H1 (cell line): Measurements from ENCODE around the gene ESR1. TPM values are rescaled to one million over a fixed set of nuclear protein-coding genes. Genes with fewer than 3 reads are reported as not detected.

ENCODE experiments used
- CTCF ChIA-PET: fragments of 300-600 bp; sonication (Branson Sonifier 250); formaldehyde crosslinking; loops from one replicate; lab custom pipeline; 2021; ENCODE audit not compliant: partially characterized antibody; lab: Charles Lee
- POLR2A ChIA-PET: fragments of 300-600 bp; sonication (Branson Sonifier 250); formaldehyde crosslinking; loops from one replicate; lab custom pipeline; 2021; ENCODE audit warnings: inconsistent platforms; ENCODE audit not compliant: partially characterized antibody; lab: Charles Lee
- DNase-seq, 2 experiments: peaks; one replicate each; pipeline versions ENCODE4 v3.0.0 to v3.0.0-alpha.2; 2010 to 2022; ENCODE audit warnings: low spot score in 2 of 2, low read depth in 1 of 2, mixed read lengths in 1 of 2
- FAIRE-seq: peaks from 2 replicates; lab custom pipeline; 2011; peaks lifted over from hg19 to GRCh38; lab: Jason Lieb, UNC
- H2AFZ ChIP-seq: 2 replicates; pipeline ENCODE4 v1.8.1; 2012; ENCODE audit warnings: low read length, inconsistent platforms
- H2AK5ac ChIP-seq: 2 replicates; pipeline ENCODE4 v1.6.1; 2013; ENCODE audit warnings: low read depth, low read length
- H2BK120ac ChIP-seq: replicated peaks from 2 replicates; pipeline ENCODE3; 2013; ENCODE audit warnings: low read depth, low read length, inconsistent platforms
- H2BK12ac ChIP-seq: 2 replicates; pipeline ENCODE4 v1.6.1; 2013; ENCODE audit warnings: low read depth, low read length
- H2BK15ac ChIP-seq: 2 replicates; pipeline ENCODE4 v1.6.1; 2013; ENCODE audit warnings: low read length
- H2BK20ac ChIP-seq: 2 replicates; pipeline ENCODE4 v1.6.1; 2013; ENCODE audit warnings: low read length
- H2BK5ac ChIP-seq: 2 replicates; pipeline ENCODE4 v1.6.1; 2013; ENCODE audit warnings: low read depth, low read length
- H3K14ac ChIP-seq: 2 replicates; pipeline ENCODE4 v1.6.1; 2013; ENCODE audit warnings: inconsistent platforms; ENCODE audit not compliant: insufficient read length
- H3K18ac ChIP-seq: 2 replicates; pipeline ENCODE4 v1.6.1; 2013; ENCODE audit warnings: low read length; ENCODE audit errors: extremely low read depth
- H3K23ac ChIP-seq: 2 replicates; pipeline ENCODE4 v1.6.1; 2013; ENCODE audit warnings: inconsistent platforms; ENCODE audit not compliant: insufficient read length
- H3K23me2 ChIP-seq: 2 replicates; pipeline ENCODE4 v1.6.1; 2013; ENCODE audit warnings: low read depth, low read length
- H3K27ac ChIP-seq: 2 replicates; pipeline ENCODE4 v1.6.1; 2011; ENCODE audit warnings: low read depth, low read length, inconsistent platforms
- H3K27me3 ChIP-seq, 4 experiments: replicated peaks in 1 of 4; 1 replicate in 1 of 4; 2 replicates in 3 of 4; pipeline versions ENCODE4 v1.6.1 to v1.8.1; 2011 to 2013; ENCODE audit warnings: low read length in 3 of 4, mild to moderate bottlenecking in 3 of 4, inconsistent platforms in 2 of 4, mixed read lengths in 2 of 4, moderate library complexity in 1 of 4; ENCODE audit not compliant: control insufficient read depth in 3 of 4, insufficient read depth in 3 of 4; ENCODE audit errors: extremely low read depth in 1 of 4
- H3K36me3 ChIP-seq, 4 experiments: 2 replicates each; pipeline versions ENCODE4 v1.6.1 to v1.8.1; 2011 to 2013; ENCODE audit warnings: mild to moderate bottlenecking in 4 of 4, low read length in 3 of 4, moderate library complexity in 2 of 4, control low read depth in 1 of 4, inconsistent platforms in 1 of 4; ENCODE audit not compliant: insufficient read depth in 4 of 4, control insufficient read depth in 2 of 4
- H3K4ac ChIP-seq: replicated peaks from 2 replicates; pipeline ENCODE3; 2013; ENCODE audit warnings: low read length, low read depth, mixed read lengths, inconsistent platforms; ENCODE audit not compliant: insufficient read length
- H3K4me1 ChIP-seq, 4 experiments: replicated peaks in 1 of 4; 1 replicate in 1 of 4; 2 replicates in 3 of 4; pipeline versions ENCODE4 v1.6.1 to v1.8.1; 2011 to 2013; ENCODE audit warnings: low read length in 3 of 4, inconsistent platforms in 2 of 4, mixed read lengths in 1 of 4; ENCODE audit not compliant: insufficient read depth in 4 of 4, control insufficient read depth in 3 of 4
- H3K4me2 ChIP-seq, 2 experiments: 2 replicates each; pipeline versions ENCODE4 v1.6.1 to v1.8.1; 2011 to 2013; ENCODE audit warnings: low read depth in 2 of 2, low read length in 2 of 2, control low read depth in 1 of 2, inconsistent platforms in 1 of 2, mild to moderate bottlenecking in 1 of 2; ENCODE audit not compliant: insufficient read depth in 1 of 2
- H3K4me3 ChIP-seq, 4 experiments: fragments of 200-600, 300-600 bp in 1 of 4; sonication (generic), shearing (Covaris generic), sonication (Bioruptor Twin) in 1 of 4; 2 replicates each; pipeline versions ENCODE4 v1.5.1 to v1.8.1; 2011 to 2016; ENCODE audit warnings: low read length in 4 of 4, low read depth in 3 of 4, control low read depth in 2 of 4, inconsistent platforms in 2 of 4, mild to moderate bottlenecking in 2 of 4, mixed read lengths in 1 of 4, moderate library complexity in 1 of 4; ENCODE audit not compliant: insufficient read depth in 2 of 4; ENCODE audit errors: extremely low read depth in 1 of 4
- H3K56ac ChIP-seq: replicated peaks from 2 replicates; pipeline ENCODE3; 2013; ENCODE audit warnings: low read depth, mild to moderate bottlenecking, mixed read lengths, low read length, inconsistent platforms; ENCODE audit not compliant: insufficient read length
- H3K79me1 ChIP-seq: 2 replicates; pipeline ENCODE4 v1.6.1; 2013; ENCODE audit warnings: low read depth, low read length, control low read depth
- H3K79me2 ChIP-seq, 2 experiments: 2 replicates each; pipeline versions ENCODE4 v1.6.1 to v1.8.1; 2012 to 2013; ENCODE audit warnings: low read length in 2 of 2, mild to moderate bottlenecking in 2 of 2, inconsistent platforms in 1 of 2; ENCODE audit not compliant: insufficient read depth in 2 of 2, control insufficient read depth in 1 of 2
- H3K9ac ChIP-seq, 4 experiments: replicated peaks in 1 of 4; 1 replicate in 1 of 4; 2 replicates in 3 of 4; pipeline versions ENCODE4 v1.6.1 to v1.8.1; 2011 to 2013; ENCODE audit warnings: low read depth in 3 of 4, low read length in 3 of 4, control low read depth in 2 of 4, mild to moderate bottlenecking in 2 of 4, moderate library complexity in 2 of 4, inconsistent platforms in 1 of 4; ENCODE audit errors: extremely low read depth in 1 of 4
- H3K9me3 ChIP-seq, 2 experiments: 2 replicates each; pipeline versions ENCODE4 v1.6.1 to v1.8.1; 2012 to 2013; ENCODE audit warnings: mild to moderate bottlenecking in 2 of 2, moderate library complexity in 2 of 2, control low read depth in 1 of 2, inconsistent platforms in 1 of 2, low read depth in 1 of 2, low read length in 1 of 2, mixed read lengths in 1 of 2; ENCODE audit not compliant: insufficient read depth in 2 of 2
- H4K20me1 ChIP-seq, 2 experiments: replicated peaks in 1 of 2; 2 replicates each; pipeline versions ENCODE3 to v1.8.1; 2011 to 2013; ENCODE audit warnings: inconsistent platforms in 2 of 2, low read length in 2 of 2, mild to moderate bottlenecking in 1 of 2; ENCODE audit not compliant: insufficient read depth in 2 of 2, control insufficient read depth in 1 of 2
- H4K5ac ChIP-seq: 2 replicates; pipeline ENCODE4 v1.6.1; 2013; ENCODE audit warnings: low read length, low read depth, mixed read lengths, inconsistent platforms; ENCODE audit not compliant: insufficient read length
- H4K8ac ChIP-seq: 2 replicates; pipeline ENCODE4 v1.8.0; 2013; ENCODE audit warnings: mild to moderate bottlenecking, moderate library complexity, low read length, inconsistent platforms; ENCODE audit not compliant: insufficient read depth; ENCODE audit errors: extremely low read depth
- H4K91ac ChIP-seq: replicated peaks from 2 replicates; pipeline ENCODE3; 2013; ENCODE audit warnings: low read length, mixed read lengths, inconsistent platforms; ENCODE audit not compliant: insufficient read length
- CHD2 ChIP-seq: IDR thresholded peaks from 2 replicates; pipeline ENCODE4 v1.6.1; 2012; ENCODE audit warnings: low read length, improper control_type of control experiment
- EZH2 ChIP-seq: fragments of 200-600 bp; sonication (generic); IDR thresholded peaks from 2 replicates; pipeline ENCODE4 v1.7.1; 2012; ENCODE audit warnings: low read depth, mild to moderate bottlenecking, moderate library complexity, low read length, inconsistent platforms; ENCODE audit not compliant: severe bottlenecking
- JUN ChIP-seq: IDR thresholded peaks from 2 replicates; pipeline ENCODE4 v1.6.1; 2011; ENCODE audit warnings: low read depth, mild to moderate bottlenecking, improper control_type of control experiment, low read length
- SIX5 ChIP-seq: IDR thresholded peaks from 2 replicates; pipeline ENCODE4 v1.6.1; 2011; ENCODE audit warnings: mild to moderate bottlenecking, low read depth, low read length
- WGBS, 2 experiments: shearing (Covaris generic) in 1 of 2; methylation state at CpG; one replicate each; pipeline versions ENCODE4 v1.1.6 to v1.1.7; 2013 to 2015; ENCODE audit warnings: low lambda C conversion rate in 2 of 2, mixed read lengths in 2 of 2, inconsistent platforms in 1 of 2, low coverage in 1 of 2, missing lambda C conversion rate in 1 of 2; ENCODE audit not compliant: insufficient replicate concordance in 2 of 2, insufficient coverage in 1 of 2, insufficient read length in 1 of 2; ENCODE audit errors: extremely low coverage in 1 of 2, missing lambda C conversion rate in 1 of 2; 5-methylcytosine and 5-hydroxymethylcytosine counted together
- polyA plus RNA-seq, 7 experiments: library from polyadenylated mRNA; depleted of rRNA in 3 of 7; stranded (reverse) in 5 of 7; unstranded in 2 of 7; fragments of >200 nt in 5 of 7; fragments of 200-250 nt in 2 of 7; gene quantifications; 1 replicate in 5 of 7; 2 replicates in 1 of 7; 4 replicates in 1 of 7; pipeline versions ENCODE4 v1.2.1 to v1.2.3, GENCODE V29; 2011 to 2013; ENCODE audit warnings: missing spikeins in 2 of 7, mixed read lengths in 2 of 7
- total RNA-seq: library from RNA; stranded (reverse); fragmentation: NEBNext Ultra II Directional; extraction: Animal tissue kit (Norgen Biotek cat#: 25700); gene quantifications from 2 replicates; pipeline ENCODE4 v1.2.1, GENCODE V29; 2021
- TF ChIP-seq, protein P1 (sequence below): IDR thresholded peaks from 2 replicates; pipeline ENCODE4 v1.6.1; 2012; ENCODE audit warnings: low read length, inconsistent platforms

The ESR1 gene
- total and polyA plus RNA-seq, 2 of the 8 experiments (the other 6 are each of a cell fraction or from before 2014, with no cell fraction given) = 0.03 to 0.17 TPM

DNA sequence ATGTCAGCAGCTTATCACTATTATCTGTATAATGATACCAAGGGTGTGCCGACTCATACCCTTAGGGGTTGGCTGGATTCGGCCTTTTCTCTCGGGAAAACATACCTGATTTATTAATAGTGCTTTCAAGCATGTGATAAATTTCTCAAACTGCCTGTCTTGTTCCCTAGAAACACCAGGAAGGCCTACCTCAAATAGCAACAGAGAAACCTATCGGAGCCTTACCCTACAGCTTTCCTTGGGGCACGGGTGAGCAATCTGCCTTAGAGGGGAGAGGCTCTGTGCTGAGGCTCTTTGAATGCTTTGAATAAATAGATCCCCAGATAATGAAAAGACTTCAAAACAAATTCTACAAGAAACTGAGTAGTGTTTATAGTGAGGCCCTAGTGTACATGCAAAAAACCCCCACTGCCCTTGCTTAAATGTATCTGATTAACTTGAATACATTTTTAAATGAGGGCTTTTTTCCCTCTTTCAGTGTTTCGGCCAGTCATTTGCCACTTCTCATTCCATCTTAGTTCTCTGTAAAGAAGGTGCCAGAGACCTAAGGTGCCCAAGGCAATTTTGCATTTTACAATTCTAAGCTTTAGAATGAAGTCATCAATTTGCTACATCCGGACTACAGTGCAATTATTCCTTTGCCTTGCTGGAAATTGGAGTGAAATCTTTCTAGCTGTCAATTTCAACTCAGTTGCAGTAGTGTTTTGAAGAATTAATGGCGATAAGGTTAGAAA lies 320.1 kb downstream of the ESR1 start:
- Histone ChIP-seq H2BK15ac (no peak overlapping the region), H3K4me3 (no peak overlapping the region), H4K5ac (no peak overlapping the region), H3K79me1 (no peaks in the 10 kb centered on the region), H3K23me2 (no peaks in the 10 kb centered on the region), H3K36me3 (no peaks in the 10 kb centered on the region), H3K27me3 (no peaks in the 10 kb centered on the region), H3K4me2 (no peak overlapping the region), H3K27ac (no peak overlapping the region), H3K79me2 (no peaks in the 10 kb centered on the region), H3K9ac (no peak overlapping the region), H2AK5ac (no peak overlapping the region), H2BK120ac (no peak overlapping the region), H4K20me1 (no peaks in the 10 kb centered on the region), H3K23ac (no peak overlapping the region), H2BK12ac (no peak overlapping the region), H2BK20ac (no peak overlapping the region), H3K14ac (no peak overlapping the region), H4K8ac (no peak overlapping the region), H3K18ac (no peak overlapping the region), H2AFZ (no peak overlapping the region), H3K4ac (no peak overlapping the region), H4K91ac (no peak overlapping the region), H3K56ac (no peak overlapping the region), H3K9me3 (no peaks in the 10 kb centered on the region), H2BK5ac (no peak overlapping the region), H3K4me1 (no peaks in the 10 kb centered on the region)
- CTCF ChIA-PET = interaction anchor here (0.5 to 1.3 kb wide), 5 partner anchors 10 to 293 kb away, joined by 3 to 4 read pairs (median 3); no protein-coding TSS in a partner anchor
- WGBS, 2 experiments = 95% methylated on average over 8 of the region's 8 CpGs; no CpG with 5 or more reads in 1 of the 2 experiments
- FAIRE-seq (no peak), DNase-seq (no peak)
- TF ChIP-seq CHD2 (no peak), SIX5 (no peak), JUN (no peak), EZH2 (no peak)
- TF ChIP-seq, protein P1, sequence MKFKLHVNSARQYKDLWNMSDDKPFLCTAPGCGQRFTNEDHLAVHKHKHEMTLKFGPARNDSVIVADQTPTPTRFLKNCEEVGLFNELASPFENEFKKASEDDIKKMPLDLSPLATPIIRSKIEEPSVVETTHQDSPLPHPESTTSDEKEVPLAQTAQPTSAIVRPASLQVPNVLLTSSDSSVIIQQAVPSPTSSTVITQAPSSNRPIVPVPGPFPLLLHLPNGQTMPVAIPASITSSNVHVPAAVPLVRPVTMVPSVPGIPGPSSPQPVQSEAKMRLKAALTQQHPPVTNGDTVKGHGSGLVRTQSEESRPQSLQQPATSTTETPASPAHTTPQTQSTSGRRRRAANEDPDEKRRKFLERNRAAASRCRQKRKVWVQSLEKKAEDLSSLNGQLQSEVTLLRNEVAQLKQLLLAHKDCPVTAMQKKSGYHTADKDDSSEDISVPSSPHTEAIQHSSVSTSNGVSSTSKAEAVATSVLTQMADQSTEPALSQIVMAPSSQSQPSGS = no peak
- POLR2A ChIA-PET = no interaction called here
